Right atrium auricular region (tissue), 2 donors: ENCODE data around the gene AGGF1. TPM values are rescaled to one million over a fixed set of nuclear protein-coding genes. Genes with fewer than 3 reads are reported as not detected.
"Not testable (repeated sequence)": the region's sequence is repeated elsewhere in the genome, so short reads cannot be mapped to it uniquely, and the experiment has no call there.

Experiments
- DNase-seq: peaks from one replicate; pipeline ENCODE4 v3.0.0-alpha.2; 2019; ENCODE audit warnings: low spot score
- H3K27ac ChIP-seq, 2 donors: fragments of 200-600 bp; sonication (generic); 1 replicate in 1 of 2; 2 replicates in 1 of 2; pipeline ENCODE4 v1.5.1; 2016 to 2019
- H3K27me3 ChIP-seq, 2 donors: fragments of 200-600 bp; sonication (generic); one replicate each; pipeline versions ENCODE4 v1.5.1 to v1.6.0; 2017 to 2019
- H3K36me3 ChIP-seq: fragments of 200-600 bp; sonication (generic); one replicate; pipeline ENCODE4 v1.5.1; 2016
- H3K4me1 ChIP-seq, 2 donors: fragments of 200-600 bp; sonication (generic); one replicate each; pipeline versions ENCODE4 v1.5.1 to v1.6.0; 2017 to 2019
- H3K4me3 ChIP-seq, 2 donors: fragments of 200-600 bp; sonication (generic); 1 replicate in 1 of 2; 2 replicates in 1 of 2; pipeline ENCODE4 v1.5.1; 2017 to 2019; ENCODE audit warnings: mild to moderate bottlenecking in 1 of 2, moderate library complexity in 1 of 2
- H3K9me3 ChIP-seq, 2 donors: fragments of 200-600 bp; sonication (generic); one replicate each; pipeline ENCODE4 v1.5.1; 2019
- total RNA-seq, 2 donors: library from RNA; depleted of rRNA; stranded (reverse); fragments of >200 nt; gene quantifications; one replicate each; pipeline ENCODE4 v1.1.0, GENCODE V29; 2016
- TF ChIP-seq, protein P1 (sequence below), 2 donors: fragments of 200-600 bp; sonication (generic); IDR thresholded peaks; one replicate each; pipeline ENCODE4 v1.5.1; 2019; ENCODE audit warnings: antibody characterized with exemption in 2 of 2

Gene AGGF1
- total RNA-seq, 2 donors from 2014 or later: 15.2 to 15.7 TPM

DNA sequence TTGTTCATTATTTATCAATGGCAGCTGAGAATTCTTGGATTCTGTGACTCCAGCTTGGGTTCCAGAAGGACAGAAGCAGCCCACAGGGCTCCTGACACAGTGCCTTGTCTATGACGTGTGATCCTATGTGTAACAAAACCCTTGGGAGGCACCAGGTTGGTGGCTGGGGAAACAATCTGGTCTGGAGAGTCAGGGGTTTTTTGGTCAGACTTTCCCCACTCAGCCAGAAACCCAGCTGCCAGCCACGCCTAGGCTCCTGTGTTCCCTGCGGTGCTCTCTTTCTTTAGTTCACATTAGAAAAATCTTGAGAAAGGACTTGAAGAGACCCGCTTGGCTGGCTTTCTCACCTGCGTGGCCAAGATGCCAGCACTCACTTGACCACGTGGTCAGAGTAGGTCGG lies 72.3 kb downstream of the AGGF1 start:
- Histone ChIP-seq H3K36me3 (no peaks in the 10 kb centered on the region), H3K27me3 (no peaks in the 10 kb centered on the region), H3K4me1 (no peaks in the 10 kb centered on the region), H3K4me3 (no peak overlapping the region), H3K27ac (no peak overlapping the region), H3K9me3 (no peaks in the 10 kb centered on the region)
- TF ChIP-seq, protein P1, sequence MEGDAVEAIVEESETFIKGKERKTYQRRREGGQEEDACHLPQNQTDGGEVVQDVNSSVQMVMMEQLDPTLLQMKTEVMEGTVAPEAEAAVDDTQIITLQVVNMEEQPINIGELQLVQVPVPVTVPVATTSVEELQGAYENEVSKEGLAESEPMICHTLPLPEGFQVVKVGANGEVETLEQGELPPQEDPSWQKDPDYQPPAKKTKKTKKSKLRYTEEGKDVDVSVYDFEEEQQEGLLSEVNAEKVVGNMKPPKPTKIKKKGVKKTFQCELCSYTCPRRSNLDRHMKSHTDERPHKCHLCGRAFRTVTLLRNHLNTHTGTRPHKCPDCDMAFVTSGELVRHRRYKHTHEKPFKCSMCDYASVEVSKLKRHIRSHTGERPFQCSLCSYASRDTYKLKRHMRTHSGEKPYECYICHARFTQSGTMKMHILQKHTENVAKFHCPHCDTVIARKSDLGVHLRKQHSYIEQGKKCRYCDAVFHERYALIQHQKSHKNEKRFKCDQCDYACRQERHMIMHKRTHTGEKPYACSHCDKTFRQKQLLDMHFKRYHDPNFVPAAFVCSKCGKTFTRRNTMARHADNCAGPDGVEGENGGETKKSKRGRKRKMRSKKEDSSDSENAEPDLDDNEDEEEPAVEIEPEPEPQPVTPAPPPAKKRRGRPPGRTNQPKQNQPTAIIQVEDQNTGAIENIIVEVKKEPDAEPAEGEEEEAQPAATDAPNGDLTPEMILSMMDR (IDR thresholded peaks at IDR 0.05): no peak
- DNase-seq: no peak

DNA sequence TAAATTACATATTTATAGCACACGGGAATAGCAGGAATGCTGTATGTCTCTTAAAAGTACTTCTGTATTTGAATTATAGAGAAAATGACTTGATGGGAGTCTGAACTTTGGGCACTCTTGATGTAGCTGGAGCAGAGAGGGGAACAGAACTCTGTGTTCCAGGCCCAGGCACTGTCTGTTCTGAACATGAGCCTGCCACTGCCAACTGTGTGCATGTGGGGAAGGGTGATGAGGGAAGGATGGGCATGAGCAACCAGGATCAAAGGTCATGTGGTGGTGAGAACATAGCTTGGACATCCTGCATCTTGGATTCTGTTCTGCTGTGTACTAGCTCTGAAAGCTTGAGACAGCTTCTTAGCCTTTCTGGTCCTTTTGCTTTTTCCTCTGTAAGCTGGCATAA lies 73.3 kb downstream of the AGGF1 start:
- Histone ChIP-seq H3K27ac (no peak overlapping the region), H3K4me3 (no peak overlapping the region), H3K4me1 (no peaks in the 10 kb centered on the region), H3K36me3 (no peaks in the 10 kb centered on the region), H3K27me3 (no peaks in the 10 kb centered on the region), H3K9me3 (no peaks in the 10 kb centered on the region)
- DNase-seq: no peak
- TF ChIP-seq, protein P1 (IDR thresholded peaks at IDR 0.05): no peak

DNA sequence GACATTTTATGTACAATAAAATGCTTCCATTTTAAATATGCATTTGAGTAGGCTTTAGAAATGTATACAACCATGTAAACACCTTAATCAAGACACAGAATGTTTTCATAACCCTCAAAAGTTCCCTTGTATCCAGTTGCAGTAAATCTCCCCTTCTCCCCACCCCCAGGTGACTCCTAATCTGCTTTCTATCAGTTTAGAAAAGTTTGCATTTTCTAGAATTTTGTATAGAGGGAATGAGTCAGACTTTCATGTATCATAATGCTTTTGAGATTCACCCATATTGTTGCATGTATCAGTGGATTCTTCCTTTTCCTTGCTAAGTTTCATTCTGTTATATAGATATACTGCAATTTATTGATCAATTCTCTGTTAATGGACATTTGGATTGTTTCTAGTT lies 74.6 kb downstream of the AGGF1 start:
- TF ChIP-seq, protein P1 (IDR thresholded peaks at IDR 0.05): no peak
- Histone ChIP-seq H3K9me3 (no peaks in the 10 kb centered on the region), H3K36me3 (no peaks in the 10 kb centered on the region), H3K4me3 (no peak overlapping the region), H3K4me1 (no peaks in the 10 kb centered on the region), H3K27me3 (no peaks in the 10 kb centered on the region), H3K27ac (no peak overlapping the region)
- no peak for DNase-seq

DNA sequence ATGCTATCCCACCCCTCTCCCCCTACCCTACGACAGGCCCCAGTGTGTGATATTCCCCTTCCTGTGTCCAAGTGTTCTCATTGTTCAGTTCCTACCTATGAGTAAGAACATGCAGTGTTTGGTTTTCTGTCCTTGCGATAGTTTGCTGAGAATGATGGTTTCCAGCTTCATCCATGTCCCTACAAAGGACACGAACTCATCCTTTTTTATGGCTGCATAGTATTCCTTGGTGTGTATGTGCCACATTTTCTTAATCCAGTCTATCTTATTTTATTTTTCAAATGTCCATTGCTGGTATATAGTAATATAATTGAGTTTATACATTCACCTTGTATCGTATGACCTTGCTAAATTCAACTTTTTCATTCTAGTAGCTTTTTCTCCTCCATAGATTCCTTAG lies 76.8 kb downstream of the AGGF1 start:
- H3K4me1 ChIP-seq, H3K4me3 ChIP-seq, H3K27ac ChIP-seq, H3K36me3 ChIP-seq, DNase-seq, H3K9me3 ChIP-seq, H3K27me3 ChIP-seq: not testable (repeated sequence)

Other genes starting within 250 kb of the AGGF1 start
- 10 to 100 TPM in 1 of 2 donors, 1 to 10 TPM in 1; 3.1 to 10.6 TPM for gene F2RL1, start 211.4 kb upstream of the AGGF1 start, total RNA-seq
- not detected for gene S100Z, start 180.4 kb upstream of the AGGF1 start, total RNA-seq
- 10 to 100 TPM in 1 of 2 donors, under 1 TPM in 1; 0.37 to 10.3 TPM for gene CRHBP, start 77.4 kb upstream of the AGGF1 start, total RNA-seq
- 1 to 10 TPM; 3.9 to 4.3 TPM for gene ZBED3, start 56.9 kb downstream of the AGGF1 start, total RNA-seq
- 10 to 100 TPM; 22.2 to 64.5 TPM for gene PDE8B, start 180.3 kb downstream of the AGGF1 start, total RNA-seq